ENCODE data around the gene PZP. TPM values are rescaled to one million over a fixed set of nuclear protein-coding genes. Genes with fewer than 3 reads are reported as not detected.
A peak's percentile ranks its signal among the peaks of the same experiment; 100 is the strongest.

PZP gene
- total and polyA plus RNA-seq, 2 of the 13 experiments (the other 11 are each of a cell fraction or from before 2014, with no cell fraction given) = 0.07 to 0.89 TPM

GRCh38 chr12:9127484-9127883 is 80.7 kb downstream of the PZP start:
- H3K9ac ChIP-seq (ENCODE audit: insufficient read depth, low read depth, low read length) = no peak overlapping the region
- H3K27ac ChIP-seq (ENCODE audit: extremely low read length, insufficient read depth, low read length) = no peak overlapping the region
- H3K79me2 ChIP-seq (ENCODE audit: insufficient read depth, low read length) = no peaks in the 10 kb centered on the region
- POLR2A ChIA-PET = interaction anchor here (5.4 kb wide), 1 partner anchor 12 kb away, joined by 40 read pairs; the partner anchor contains the start of gene A2M
- 97% methylated on average over 12 of the region's 21 CpGs for WGBS (ENCODE audit: low lambda C conversion rate)
- H3K27me3 ChIP-seq (ENCODE audit: control insufficient read depth in 1 of 2, insufficient read depth in 2 of 2, low read length in 2 of 2) = no peaks in the 10 kb centered on the region; a peak in 1 of 5 replicates
- no peak overlapping the region for H3K4me2 ChIP-seq (ENCODE audit: low read depth, low read length)
- no TSS peak for BruUV-seq (replicated peaks)
- H2AFZ ChIP-seq (ENCODE audit: low read length) = no peak overlapping the region
- DNase-seq (ENCODE audit: low spot score) (no peak), FAIRE-seq (no peak), ATAC-seq (no peak)
- H3K36me3 ChIP-seq (replicated peaks in 1 of 2; ENCODE audit: control insufficient read depth in 1 of 2, insufficient read depth in 2 of 2, low read length in 2 of 2) = no peaks in the 10 kb centered on the region
- H4K20me1 ChIP-seq (ENCODE audit: insufficient read depth, low read length) = no peaks in the 10 kb centered on the region
- 0 out of 2 replicates have a peak, but pooled peaks cover 4% of the 10 kb centered on the region for H3K9me3 ChIP-seq (ENCODE audit: low read length)
- H3K4me3 ChIP-seq (replicated peaks in 1 of 3; ENCODE audit: insufficient read depth in 1 of 3, low read depth in 2 of 3, low read length in 3 of 3) = no peak overlapping the region
- intact Hi-C loops (cut with micrococcal nuclease; ENCODE audit: unreplicated experiment) = no loop called here
- CTCF ChIA-PET (ENCODE audit: low intra/inter-chr PET ratio, low total read pairs) = no interaction called here
- H3K4me1 ChIP-seq (ENCODE audit: insufficient read depth, low read length) = peaks cover 81% of the 10 kb centered on the region
- no peak for TF ChIP-seq ARID4A (CRISPR knock-in tag; IDR thresholded peaks at IDR 0.05; ENCODE audit: borderline replicate concordance)
- 0 out of 2 replicates have a peak, but pooled peaks have one; percentile 34 for TF ChIP-seq POGZ (CRISPR knock-in tag; IDR thresholded peaks at IDR 0.05)
- no peak for TF ChIP-seq ZFP90 (CRISPR knock-in tag; IDR thresholded peaks at IDR 0.05; ENCODE audit: borderline replicate concordance)
- TF ChIP-seq ZNF549 (CRISPR knock-in tag; IDR thresholded peaks at IDR 0.05) = no peak
- no peak for TF ChIP-seq LCORL (IDR thresholded peaks at IDR 0.05)
- no peak for TF ChIP-seq LCORL (CRISPR knock-in tag; IDR thresholded peaks at IDR 0.05)
- no peak for TF ChIP-seq GATAD1 (CRISPR knock-in tag; IDR thresholded peaks at IDR 0.05)
- 0 out of 2 replicates have a peak, but pooled peaks have one; percentile 47 for TF ChIP-seq ZNF550 (CRISPR knock-in tag; IDR thresholded peaks at IDR 0.05; ENCODE audit: borderline replicate concordance)
- TF ChIP-seq HNRNPLL (IDR thresholded peaks at IDR 0.05; ENCODE audit: low read depth, low read length, poor library complexity, severe bottlenecking) = no peak
- no peak for TF ChIP-seq GABPA (IDR thresholded peaks at IDR 0.05; ENCODE audit: low read depth, low read length)
- TF ChIP-seq GABPA (CRISPR knock-in tag; IDR thresholded peaks at IDR 0.05; ENCODE audit: low read depth) = no peak
- TF ChIP-seq POLR2AphosphoS5 (IDR thresholded peaks at IDR 0.05; ENCODE audit: low read depth, low read length) = no peak
- no peak for TF ChIP-seq SSRP1 (CRISPR knock-in tag; IDR thresholded peaks at IDR 0.05)
- no peak for TF ChIP-seq THAP11 (CRISPR knock-in tag; IDR thresholded peaks at IDR 0.05)
- TF ChIP-seq ZNF350 (CRISPR knock-in tag; IDR thresholded peaks at IDR 0.05; ENCODE audit: borderline replicate concordance, low read depth) = 0 out of 2 replicates have a peak, but pooled peaks have one; percentile 38
- in situ Hi-C loops (cut with HindIII; ENCODE audit: extremely low pct_ligation_motif_present, low pct_unique_long_range_greater_than_20kb) = no loop called here
